Germinal center (tissue), 1 donor: ENCODE results near the gene CLASP1.
"Not testable (repeated sequence)": the region's sequence is repeated elsewhere in the genome, so short reads cannot be mapped to it uniquely, and the experiment has no call there.

Source experiments
- DNase-seq: peaks from one replicate; pipeline ENCODE4 v3.0.0; 2012; ENCODE audit warnings: mixed read lengths, low spot score

Gene CLASP1

DNA sequence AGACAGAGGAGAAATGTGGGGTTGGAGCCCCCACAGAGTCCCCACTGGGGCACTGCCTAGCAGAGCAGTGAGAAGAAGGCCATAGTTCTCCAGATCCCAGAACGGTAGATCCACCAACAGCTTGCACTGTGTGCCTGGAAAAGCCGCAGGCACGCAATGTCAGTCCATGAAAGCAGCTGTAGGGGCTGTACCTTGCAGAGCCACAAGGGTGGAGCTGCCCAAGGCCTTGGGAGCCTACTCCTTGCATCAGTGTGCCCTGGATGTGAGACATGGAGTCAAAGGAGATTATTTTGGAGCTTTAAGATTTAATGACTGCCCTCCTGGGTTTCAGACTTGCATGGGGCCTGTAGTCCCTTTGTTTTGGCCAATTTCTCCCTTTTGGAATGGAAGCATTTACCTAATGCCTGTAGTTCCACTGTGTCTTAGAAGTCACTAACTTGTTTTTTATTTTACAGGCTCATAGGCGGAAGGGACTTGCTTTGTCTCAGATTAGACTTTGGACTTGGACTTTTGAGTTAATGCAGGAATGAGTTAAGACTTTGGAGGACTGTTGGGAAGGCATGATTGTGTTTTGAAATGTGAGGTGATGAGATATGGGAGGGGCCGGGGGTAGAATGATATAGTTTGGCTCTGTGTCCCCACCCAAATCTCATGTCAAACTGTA lies 274.7 kb downstream of the CLASP1 start:
- DNase-seq = not testable (repeated sequence)

DNA sequence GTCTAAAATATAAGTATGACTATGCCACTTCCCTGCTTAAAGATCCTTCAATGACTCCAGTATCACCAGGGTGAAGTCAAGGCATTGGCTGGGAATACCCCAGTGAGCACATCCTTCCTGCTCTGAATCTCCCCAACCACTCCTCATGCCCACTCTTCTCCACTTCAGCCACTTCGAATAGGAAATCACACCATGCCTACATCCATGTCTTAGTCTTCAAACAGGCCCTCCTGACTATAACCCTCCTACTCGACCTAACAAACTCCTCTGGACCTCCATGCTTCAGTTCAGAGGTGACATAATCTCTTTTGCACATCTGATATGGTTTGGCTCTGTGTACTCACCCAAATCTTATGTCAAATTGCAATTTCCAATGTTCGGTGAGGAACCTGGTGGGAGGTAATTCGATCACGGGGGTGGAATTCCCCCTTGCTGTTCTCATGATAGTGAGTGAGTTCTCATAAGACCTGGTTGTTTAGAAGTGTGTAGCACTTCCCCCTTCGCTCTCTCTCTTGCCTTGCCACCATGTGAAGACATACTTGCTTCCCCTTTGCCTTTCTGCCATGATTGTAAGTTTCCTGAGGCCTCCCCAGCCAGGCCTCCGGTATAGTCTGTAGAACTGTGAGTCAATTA lies 276.4 kb downstream of the CLASP1 start:
- DNase-seq = no peak

DNA sequence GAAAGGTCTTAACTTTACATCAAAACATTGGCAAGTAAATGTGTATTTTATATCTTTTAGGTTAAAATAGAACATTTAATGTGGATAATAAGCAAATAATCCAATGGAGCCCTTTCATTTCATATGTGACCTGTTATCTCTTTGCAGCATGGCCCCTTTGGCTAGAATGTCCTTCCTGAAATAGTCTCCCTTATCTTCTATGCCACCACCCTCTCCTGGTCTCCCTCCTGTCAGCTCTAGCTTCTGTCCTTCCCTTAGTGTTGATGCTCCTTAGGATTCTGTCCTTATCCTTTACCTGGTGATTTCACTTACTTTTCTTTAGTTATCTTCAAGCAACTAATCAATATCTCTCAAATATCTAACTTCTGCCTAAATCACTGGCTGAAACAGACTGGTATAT lies 277.2 kb downstream of the CLASP1 start:
- no peak for DNase-seq

- no peak for DNase-seq
Measured at GRCh38 chr2:121368836-121369235, 280.4 kb downstream of the CLASP1 start.

DNA sequence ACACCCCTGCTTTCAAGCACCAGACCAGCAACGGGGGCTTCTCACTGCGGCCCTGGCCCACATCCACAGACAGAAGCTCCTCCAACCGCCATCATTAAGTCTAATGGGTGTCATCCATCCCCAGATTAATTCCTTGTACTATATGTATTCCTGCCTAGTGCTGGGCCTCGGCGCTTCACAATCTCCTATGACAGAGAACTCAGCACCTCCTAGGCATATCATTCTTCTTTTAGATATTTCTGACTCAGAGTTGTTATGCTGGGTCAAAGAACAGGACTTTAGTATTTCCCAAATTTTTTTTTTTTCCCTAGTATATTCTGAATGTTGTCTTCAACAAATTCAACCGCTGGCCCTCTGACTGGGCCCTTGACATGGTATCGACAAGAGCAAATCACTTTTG lies 281.1 kb downstream of the CLASP1 start:
- DNase-seq = no peak

- no peak for DNase-seq
Measured at GRCh38 chr2:121367246-121367900, 281.9 kb downstream of the CLASP1 start.

GRCh38 chr2:121366040-121366439 lies 283.2 kb downstream of the CLASP1 start:
- no peak for DNase-seq

DNA sequence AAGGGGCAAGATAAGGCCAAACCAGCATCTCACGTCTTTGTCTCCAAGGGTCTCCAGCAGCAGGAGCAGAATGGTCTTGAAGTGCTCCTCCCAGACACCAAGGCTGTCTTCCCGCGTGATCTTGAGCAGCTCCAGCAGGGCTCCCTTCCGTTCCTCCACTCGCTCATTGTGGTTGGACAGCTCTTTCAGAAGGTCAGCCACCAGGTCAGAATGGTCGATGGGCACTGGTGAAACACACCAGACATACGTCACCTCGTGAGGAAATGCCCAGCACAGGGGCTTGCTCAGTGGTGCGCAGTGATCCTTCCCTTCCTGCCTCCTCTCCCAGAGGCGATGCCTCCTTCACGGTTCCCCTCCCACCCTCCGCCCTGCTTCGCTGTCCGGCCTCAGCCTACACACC lies 284.2 kb downstream of the CLASP1 start:
- no peak for DNase-seq

GRCh38 chr2:121363632-121364420 lies 285.4 kb downstream of the CLASP1 start:
- DNase-seq = no peak

DNA sequence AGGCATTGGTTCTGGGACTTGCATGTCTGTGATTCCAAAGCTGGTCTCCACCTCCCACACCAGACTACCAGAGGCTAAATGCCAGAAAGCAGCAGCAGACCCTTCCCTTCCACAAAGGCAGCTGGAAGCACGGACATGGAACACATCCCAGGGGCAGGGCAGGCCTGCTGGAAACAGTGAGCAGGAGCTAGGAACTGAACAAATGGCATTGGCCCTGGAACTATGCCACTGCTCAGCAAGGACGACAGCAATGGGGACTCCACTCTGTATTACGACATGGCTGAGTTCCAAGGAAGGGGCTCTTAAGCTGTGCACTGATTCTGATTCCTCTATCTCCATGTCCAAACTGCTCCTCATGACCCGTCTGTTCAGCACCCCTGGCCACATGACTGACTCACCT lies 286.5 kb downstream of the CLASP1 start:
- no peak for DNase-seq

DNA sequence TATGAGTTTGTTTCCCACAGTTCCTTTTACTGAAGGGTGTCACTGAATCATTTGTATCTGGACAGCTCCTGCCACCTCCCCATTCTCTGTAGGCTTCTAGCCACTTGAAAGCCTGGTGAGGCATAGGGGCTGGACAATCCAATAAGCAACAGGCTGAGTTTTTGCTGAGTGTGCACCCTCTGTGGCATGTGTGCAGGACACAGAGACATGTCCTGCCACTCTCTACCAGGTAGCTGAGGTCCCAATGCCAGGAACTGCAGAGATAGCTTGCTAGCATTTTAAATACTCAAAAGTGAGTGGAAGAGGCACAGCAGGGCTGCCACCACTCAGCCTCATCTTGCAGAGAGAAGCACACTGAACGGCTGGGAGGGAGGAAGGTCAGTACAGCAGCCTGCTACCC lies 287.0 kb downstream of the CLASP1 start:
- DNase-seq = no peak

DNA sequence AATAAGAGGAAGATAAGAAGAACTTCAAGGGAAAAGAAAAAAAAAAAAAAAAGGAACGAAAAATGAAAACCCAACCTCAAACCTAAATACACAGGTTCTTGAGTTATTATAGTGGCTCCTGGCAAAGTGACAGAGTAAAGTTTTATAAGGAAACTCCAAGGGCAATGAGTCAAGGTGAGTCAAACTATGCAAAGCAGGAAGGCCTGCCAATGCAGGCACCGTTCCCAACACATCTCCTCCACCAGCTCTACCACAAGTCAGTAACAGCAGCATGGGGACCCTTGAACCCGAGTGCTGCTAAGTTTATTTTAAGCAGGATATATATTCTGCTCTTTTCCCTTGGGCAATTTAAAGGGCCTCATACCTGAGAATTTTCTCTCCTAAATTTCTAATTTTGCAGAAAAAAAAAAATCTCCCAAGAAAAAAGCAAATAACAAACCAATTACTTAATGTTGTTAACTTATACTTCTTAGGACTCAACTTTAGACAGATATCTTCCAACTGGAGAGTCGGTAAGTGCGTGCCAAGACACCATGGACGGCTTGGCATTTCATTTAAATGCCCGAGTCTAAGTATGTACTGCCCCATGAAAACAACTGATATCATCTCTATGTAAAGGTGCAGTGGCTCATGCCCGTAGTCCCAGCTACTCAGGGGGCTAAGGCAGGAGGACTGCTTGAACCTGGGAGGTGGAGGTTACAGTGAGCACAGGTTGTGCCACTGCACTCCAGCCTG lies 288.5 kb downstream of the CLASP1 start:
- no peak for DNase-seq

GRCh38 chr2:121359716-121360565 lies 289.3 kb downstream of the CLASP1 start:
- DNase-seq = no peak

DNA sequence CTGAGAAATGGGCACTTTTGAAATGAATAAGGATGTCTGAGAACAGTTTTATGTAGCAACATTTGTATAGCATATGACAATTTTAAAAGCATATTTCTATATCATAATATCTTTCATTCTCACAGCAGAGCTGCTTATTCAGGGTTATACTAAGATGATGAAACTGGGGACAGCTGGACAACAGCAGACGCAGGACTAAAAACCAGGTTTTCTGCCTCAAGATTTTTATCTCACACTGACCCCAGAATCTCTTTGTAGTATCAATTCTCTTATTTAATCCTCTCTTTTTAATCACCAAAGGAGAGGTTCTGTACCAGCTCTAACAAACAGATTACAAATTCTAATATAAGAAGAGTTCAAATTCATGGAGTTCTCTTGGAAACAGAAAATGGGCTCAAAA lies 290.1 kb downstream of the CLASP1 start:
- DNase-seq = no peak

DNA sequence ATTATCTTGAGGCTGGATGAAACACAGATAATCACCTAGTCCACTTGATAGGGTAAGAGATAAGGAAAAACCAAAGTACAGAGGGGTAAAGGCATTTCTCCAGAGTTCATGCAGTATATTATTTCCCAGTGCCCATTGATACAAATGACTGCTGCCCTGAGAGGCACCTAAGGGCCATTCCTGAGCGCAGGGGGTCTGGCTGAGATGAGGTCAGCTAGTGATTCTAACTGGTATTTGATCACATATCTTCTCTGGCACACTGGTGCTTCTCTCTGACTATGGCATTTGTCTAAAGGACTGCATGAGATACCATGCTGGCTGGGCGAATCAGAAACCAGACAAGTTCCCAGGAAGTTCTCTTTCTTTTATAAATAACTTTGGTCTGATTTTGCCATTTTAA lies 291.0 kb downstream of the CLASP1 start:
- DNase-seq = no peak

DNA sequence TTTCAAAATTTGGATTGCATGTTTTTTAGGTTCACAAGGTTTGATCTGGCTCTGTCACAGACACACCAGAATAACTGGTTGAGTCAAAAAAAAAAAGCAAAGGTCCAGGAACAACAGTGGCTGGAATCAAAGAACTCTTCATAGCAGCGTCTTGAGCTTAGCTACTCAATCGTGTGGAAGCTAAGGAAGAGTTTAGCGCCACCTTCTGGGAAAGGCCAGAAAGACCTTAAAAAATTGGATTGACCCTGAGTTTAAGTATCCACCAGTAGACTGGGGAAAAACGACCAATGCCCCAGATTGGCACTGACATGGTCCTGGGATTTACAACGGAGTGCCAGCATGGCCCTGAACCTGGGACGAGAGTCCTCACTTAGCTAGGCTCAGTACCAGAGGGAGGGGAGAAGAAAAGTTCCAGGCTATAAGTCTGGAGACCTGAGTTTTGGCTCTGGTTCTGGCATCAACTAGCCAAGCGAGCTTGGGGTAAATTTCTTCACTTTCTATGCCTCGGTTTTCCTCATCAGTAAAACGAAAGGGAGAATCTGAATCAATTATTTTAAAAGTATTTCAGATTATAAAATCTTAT lies 293.1 kb downstream of the CLASP1 start:
- DNase-seq = peak; percentile 38

GRCh38 chr2:121355488-121355887 lies 293.8 kb downstream of the CLASP1 start:
- no peak for DNase-seq

DNA sequence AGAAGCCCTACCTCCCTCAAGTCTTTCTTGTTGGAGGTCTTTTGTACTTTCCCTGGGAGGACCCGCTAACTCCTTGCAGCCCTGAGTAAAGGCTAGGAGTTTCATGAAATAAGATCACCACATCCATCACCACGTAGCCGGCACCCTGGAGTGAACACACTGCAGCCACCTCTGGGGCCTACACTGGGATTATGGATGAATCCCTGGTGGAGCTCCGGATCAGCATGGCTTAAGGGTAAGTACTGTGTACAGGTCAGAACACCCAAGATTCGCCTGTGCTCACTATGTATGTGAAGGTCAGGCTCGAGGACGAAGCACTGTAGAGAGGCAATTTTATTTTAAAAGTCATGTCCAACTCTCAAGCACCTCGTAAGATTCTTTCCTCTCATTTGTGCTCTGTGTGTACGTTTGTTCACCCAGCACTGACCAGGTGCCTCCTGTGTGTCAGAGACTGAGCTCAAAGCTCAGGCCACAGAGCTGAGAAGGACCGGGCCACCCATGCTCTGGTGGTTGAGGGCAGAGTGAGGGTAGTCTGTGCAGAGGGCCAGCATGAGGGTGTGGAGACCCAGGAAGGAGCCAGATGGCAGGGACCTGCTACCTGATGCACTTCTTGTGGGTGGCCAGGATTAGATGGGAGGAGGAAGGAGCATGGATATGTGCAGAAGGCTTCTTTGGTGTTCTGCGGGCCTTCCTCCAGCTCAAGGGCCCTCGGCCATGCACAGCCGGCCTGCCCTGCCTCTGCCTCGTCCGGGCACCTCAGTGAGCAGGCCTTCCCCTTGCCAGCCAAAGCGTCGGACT lies 297.5 kb downstream of the CLASP1 start:
- DNase-seq = no peak

DNA sequence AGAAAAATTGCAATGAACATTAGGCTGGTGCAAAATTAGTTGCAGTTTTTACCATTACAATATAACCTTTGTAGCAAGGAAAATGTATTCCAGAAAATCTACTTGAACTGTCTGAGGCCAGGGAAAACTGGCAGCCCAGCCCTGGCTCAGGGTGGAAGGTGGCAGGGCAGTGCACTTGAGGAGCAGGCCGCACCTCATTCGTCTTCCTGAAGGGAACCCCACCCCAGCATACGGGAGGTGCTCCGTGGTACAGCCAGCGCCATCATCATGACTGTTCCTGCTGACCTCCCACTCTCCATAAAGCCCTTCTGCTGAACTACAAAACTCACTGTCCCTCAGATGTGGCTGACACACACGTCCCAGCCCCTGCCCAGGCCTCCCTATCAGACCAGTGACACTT lies 298.4 kb downstream of the CLASP1 start:
- no peak for DNase-seq

DNA sequence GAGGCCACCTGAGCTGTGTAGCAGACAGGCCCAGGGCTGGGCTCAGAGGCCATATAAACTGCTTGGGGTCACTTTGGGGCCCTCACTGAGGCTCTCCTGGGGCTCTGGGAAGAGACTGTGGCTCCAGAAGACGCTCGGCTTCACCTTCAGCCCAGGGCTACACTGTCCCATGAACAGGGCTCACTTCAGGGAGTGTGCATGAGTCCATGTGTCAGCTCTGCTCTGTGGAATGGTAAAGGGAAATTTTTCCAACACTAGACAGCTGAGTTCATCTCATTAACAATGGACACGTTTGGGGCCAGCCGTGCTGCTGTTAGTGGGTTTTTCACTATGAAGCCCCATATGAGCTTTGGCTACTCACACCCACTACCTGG lies 298.9 kb downstream of the CLASP1 start:
- DNase-seq = no peak
